ENCODE results near the gene XG.
"Not testable (repeated sequence)": the region's sequence is repeated elsewhere in the genome, so short reads cannot be mapped to it uniquely, and the experiment has no call there.

Gene XG

GRCh38 chrX:2718821-2719220, 33.0 kb upstream of the XG start:
- no peak overlapping the region for H3K27ac ChIP-seq
- TF ChIP-seq CTCF (conservative IDR thresholded peaks at IDR 0.05), result no peak

- H3K27ac ChIP-seq, result no peak overlapping the region
- no peak for TF ChIP-seq CTCF (conservative IDR thresholded peaks at IDR 0.05)
Measured at GRCh38 chrX:2719774-2720447, 31.9 kb upstream of the XG start.

GRCh38 chrX:2723286-2723879, 28.5 kb upstream of the XG start:
- no peak overlapping the region for H3K27ac ChIP-seq
- no peak for TF ChIP-seq CTCF (conservative IDR thresholded peaks at IDR 0.05)

GRCh38 chrX:2727264-2727663, 24.6 kb upstream of the XG start:
- not testable (repeated sequence) for H3K27ac ChIP-seq

- no peak for TF ChIP-seq CTCF (conservative IDR thresholded peaks at IDR 0.05)
- no peak overlapping the region for H3K27ac ChIP-seq
Measured at GRCh38 chrX:2732076-2732475, 19.8 kb upstream of the XG start.

- no peak overlapping the region for H3K27ac ChIP-seq
- no peak for TF ChIP-seq CTCF (conservative IDR thresholded peaks at IDR 0.05)
Measured at GRCh38 chrX:2732649-2733048, 19.2 kb upstream of the XG start.

GRCh38 chrX:2733286-2733685, 18.6 kb upstream of the XG start:
- TF ChIP-seq CTCF (conservative IDR thresholded peaks at IDR 0.05), result no peak

GRCh38 chrX:2735270-2735669, 16.6 kb upstream of the XG start:
- H3K27ac ChIP-seq, result no peak overlapping the region
- no peak for TF ChIP-seq CTCF (conservative IDR thresholded peaks at IDR 0.05)

More at GRCh38 chrX:2733286-2733685, 18.6 kb upstream of the XG start:
- no peak overlapping the region for H3K27ac ChIP-seq

Measured in VCaP (cell line).